Brain microvascular endothelial cell (primary cell): ENCODE results near the gene FXYD3.
"Not testable (repeated sequence)": the region's sequence is repeated elsewhere in the genome, so short reads cannot be mapped to it uniquely, and the experiment has no call there.

ENCODE experiments used
- DNase-seq: peaks from one replicate; pipeline ENCODE4 v3.0.0-alpha.2; 2020
- H3K27ac ChIP-seq: fragments of 250-450 bp; sonication (Bioruptor Pico); 2 replicates; pipeline ENCODE4 v1.5.1; 2020; ENCODE audit warnings: mild to moderate bottlenecking, moderate library complexity
- H3K27me3 ChIP-seq: fragments of 250-450 bp; sonication (Bioruptor Pico); replicated peaks from 2 replicates; pipeline ENCODE4 v1.5.1; 2020; ENCODE audit warnings: mild to moderate bottlenecking
- H3K36me3 ChIP-seq: fragments of 250-450 bp; sonication (Bioruptor Pico); replicated peaks from 2 replicates; pipeline ENCODE4 v1.5.1; 2020; ENCODE audit warnings: mild to moderate bottlenecking
- H3K4me3 ChIP-seq: 2 replicates; pipeline ENCODE4 v1.5.1; 2011; ENCODE audit warnings: low read depth, mild to moderate bottlenecking, control low read depth, low read length, moderate library complexity
- in situ Hi-C: cut with HindIII; loops from 2 replicates; pipeline ENCODE4 v1.10.0; 2017; ENCODE audit warnings: low sequenced_read_pairs, low pct_ligation_motif_present
- TF ChIP-seq, protein P1 (sequence below): IDR thresholded peaks from 2 replicates; pipeline ENCODE4 v1.5.1; 2011; ENCODE audit warnings: low read depth, mild to moderate bottlenecking, moderate library complexity, low read length, control low read depth, inconsistent platforms; ENCODE audit errors: missing control alignments

The FXYD3 gene

DNA sequence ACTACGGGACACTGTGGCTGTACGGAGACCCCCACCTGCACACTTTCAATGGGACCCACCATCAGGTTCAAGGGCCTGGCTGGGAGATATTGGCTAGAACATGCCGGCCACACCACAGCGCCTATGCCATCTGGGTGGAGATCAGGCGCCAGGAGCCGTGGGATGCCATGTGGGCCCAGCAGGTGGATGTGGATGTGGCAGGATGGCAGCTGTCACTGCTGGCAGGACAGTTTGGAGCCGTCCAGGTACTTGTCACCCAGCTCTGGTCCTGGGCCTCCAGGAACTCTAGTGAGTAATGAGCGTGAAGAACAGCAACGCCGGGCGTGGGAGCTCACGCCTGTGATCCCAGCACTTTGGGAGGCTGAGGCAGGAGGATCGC lies 15.7 kb upstream of the FXYD3 start:
- Histone ChIP-seq H3K27me3 (no peaks in the 10 kb centered on the region), H3K27ac (no peak overlapping the region), H3K36me3 (no peaks in the 10 kb centered on the region), H3K4me3 (no peak overlapping the region)
- in situ Hi-C loops: no loop called here
- no peak for DNase-seq
- TF ChIP-seq, protein P1, sequence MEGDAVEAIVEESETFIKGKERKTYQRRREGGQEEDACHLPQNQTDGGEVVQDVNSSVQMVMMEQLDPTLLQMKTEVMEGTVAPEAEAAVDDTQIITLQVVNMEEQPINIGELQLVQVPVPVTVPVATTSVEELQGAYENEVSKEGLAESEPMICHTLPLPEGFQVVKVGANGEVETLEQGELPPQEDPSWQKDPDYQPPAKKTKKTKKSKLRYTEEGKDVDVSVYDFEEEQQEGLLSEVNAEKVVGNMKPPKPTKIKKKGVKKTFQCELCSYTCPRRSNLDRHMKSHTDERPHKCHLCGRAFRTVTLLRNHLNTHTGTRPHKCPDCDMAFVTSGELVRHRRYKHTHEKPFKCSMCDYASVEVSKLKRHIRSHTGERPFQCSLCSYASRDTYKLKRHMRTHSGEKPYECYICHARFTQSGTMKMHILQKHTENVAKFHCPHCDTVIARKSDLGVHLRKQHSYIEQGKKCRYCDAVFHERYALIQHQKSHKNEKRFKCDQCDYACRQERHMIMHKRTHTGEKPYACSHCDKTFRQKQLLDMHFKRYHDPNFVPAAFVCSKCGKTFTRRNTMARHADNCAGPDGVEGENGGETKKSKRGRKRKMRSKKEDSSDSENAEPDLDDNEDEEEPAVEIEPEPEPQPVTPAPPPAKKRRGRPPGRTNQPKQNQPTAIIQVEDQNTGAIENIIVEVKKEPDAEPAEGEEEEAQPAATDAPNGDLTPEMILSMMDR: no peak

DNA sequence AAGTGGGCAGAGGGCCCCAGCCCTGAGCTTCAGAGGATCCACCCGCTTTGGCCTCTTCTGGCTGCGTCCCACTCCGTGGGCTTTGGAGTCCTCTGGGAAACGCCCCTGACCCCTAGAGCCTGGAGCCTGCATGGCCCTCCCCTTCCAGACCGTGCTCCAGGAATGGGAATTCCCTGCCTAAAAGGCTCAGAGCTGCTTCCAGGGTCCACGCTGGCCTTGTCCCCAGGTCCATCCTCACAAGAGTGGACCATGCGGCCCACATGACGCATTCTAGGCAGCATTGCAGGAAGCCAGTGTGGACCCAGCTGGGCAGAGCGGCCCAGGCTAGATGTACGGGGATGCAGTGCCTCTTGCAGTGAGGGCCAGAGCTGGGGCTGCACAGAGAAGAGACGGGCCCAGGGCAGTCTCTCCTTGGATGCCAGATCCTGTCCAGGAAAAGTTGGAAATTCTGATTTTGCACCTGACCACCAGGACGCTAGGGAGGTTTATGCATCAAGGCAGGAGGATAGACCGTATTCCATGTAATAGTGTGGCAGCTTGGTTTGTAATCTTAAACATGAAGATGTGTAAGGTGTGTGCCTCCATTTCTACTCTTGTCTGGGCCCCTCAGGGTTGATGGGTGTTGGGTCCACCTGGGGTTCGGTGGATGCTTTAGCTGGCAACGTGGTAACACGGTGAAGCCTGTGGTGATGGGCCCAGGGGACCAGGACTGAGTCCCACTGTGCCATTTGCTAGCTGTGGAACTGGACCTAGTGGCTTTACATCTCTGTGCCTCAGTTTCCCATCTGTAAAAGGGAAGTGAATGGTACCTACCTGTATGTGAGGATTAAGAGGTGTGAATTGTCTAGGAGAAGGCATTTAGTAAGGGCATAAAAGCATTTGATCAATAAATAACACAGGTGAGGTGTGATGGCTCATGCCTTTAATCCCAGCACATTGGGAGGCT lies 14.8 kb upstream of the FXYD3 start:
- Histone ChIP-seq H3K36me3 (no peaks in the 10 kb centered on the region), H3K4me3 (no peak overlapping the region), H3K27ac (no peak overlapping the region), H3K27me3 (no peaks in the 10 kb centered on the region)
- in situ Hi-C loops: no loop called here
- DNase-seq: no peak
- TF ChIP-seq, protein P1: no peak

DNA sequence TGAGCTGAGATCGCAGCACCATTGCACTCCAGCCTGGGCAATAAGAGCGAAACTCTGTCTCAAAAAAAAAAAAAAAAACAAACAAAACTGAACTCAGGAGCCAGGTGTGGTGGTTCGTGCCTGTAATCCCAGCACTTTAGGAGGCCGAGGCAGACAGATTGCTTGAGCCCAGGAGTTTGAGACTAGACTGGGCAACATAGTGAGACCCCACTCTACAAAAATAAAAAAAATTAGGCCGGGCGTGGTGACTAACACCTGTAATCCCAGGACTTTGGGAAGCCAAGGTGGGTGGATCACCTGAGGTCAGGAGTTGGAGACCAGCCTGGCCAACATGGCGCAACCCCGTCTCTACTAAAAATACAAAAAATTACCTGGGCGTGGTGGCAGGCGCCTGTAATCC lies 13.7 kb upstream of the FXYD3 start:
- H3K36me3 ChIP-seq, DNase-seq, H3K27me3 ChIP-seq, H3K27ac ChIP-seq, in situ Hi-C loops, H3K4me3 ChIP-seq: not testable (repeated sequence)

DNA sequence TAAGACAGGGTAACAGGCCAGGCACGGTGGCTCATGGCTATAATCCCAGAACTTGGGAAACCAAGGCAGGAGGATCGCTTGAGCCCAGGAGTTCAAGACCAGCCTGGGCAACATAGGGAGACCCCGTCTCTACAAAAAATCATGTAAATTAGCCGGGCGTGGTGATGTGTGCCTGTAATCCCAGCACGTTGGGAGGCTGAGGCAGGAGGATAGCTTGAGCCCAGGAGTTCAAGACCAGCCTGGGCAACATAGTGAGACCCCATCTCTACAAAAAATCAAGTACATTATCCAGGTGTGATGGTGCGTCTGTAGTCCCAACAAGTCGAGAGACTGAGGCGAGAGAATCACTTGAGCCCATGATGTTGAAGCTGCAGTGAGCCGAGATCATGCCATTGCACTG lies 12.0 kb upstream of the FXYD3 start:
- H3K27me3 ChIP-seq, H3K36me3 ChIP-seq, in situ Hi-C loops, H3K27ac ChIP-seq, H3K4me3 ChIP-seq, DNase-seq: not testable (repeated sequence)

DNA sequence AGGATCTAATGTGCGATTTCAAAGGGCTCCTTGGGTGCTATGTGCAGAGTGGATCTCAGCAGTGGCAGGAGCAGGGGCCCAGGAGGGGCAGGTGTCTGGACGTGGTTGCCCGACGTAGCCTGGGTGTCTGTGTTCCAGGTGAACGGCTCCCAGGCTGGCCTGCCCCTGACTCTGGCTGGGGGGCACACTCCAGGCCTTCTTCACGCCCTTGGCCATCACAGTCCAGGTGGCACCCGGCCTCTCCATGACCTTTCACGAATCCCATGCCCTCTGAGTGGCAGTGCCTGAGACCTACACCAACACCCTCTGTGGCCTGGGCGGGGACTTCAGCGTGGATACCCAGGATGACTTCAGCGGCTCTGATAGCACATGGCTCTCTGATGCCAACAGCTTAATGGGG lies 11.3 kb upstream of the FXYD3 start:
- no peak for DNase-seq
- in situ Hi-C loops: no loop called here
- TF ChIP-seq, protein P1: no peak
- no peak overlapping the region for H3K4me3 ChIP-seq
- H3K27ac ChIP-seq: no peak overlapping the region
- H3K36me3 ChIP-seq: no peaks in the 10 kb centered on the region
- no peaks in the 10 kb centered on the region for H3K27me3 ChIP-seq

DNA sequence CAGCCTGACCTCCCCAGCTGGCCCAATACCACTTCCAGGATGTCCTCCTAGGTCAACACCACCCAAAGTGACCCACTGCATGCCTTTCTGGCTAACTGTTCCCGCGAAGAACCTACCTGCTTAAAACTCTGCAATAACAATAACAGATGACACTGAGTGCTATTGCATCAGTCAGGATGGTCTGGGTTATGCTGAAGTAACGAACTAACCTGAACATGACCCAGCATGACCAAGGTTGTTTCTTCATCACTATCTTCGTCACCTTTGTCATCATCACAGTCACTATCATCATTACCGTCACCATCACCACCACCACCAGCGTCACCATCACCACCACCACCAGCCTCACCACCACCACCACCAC lies 10.6 kb upstream of the FXYD3 start:
- no peaks in the 10 kb centered on the region for H3K36me3 ChIP-seq
- TF ChIP-seq, protein P1: no peak
- no peak overlapping the region for H3K4me3 ChIP-seq
- in situ Hi-C loops: no loop called here
- DNase-seq: no peak
- no peak overlapping the region for H3K27ac ChIP-seq
- no peaks in the 10 kb centered on the region for H3K27me3 ChIP-seq
